ENCODE measurements around the gene MICALL2.

Gene MICALL2

GRCh38 chr7:1455241-1455939 lies 3.9 kb downstream of the MICALL2 start:
- no peak overlapping the region for H3K4me3 ChIP-seq (ENCODE audit: low read depth, low read length)

GRCh38 chr7:1454542-1454941 lies 4.7 kb downstream of the MICALL2 start:
- no peak for TF ChIP-seq CTCF (IDR thresholded peaks at IDR 0.05; ENCODE audit: borderline replicate concordance, insufficient read depth, low read depth, low read length)
- H3K4me3 ChIP-seq (ENCODE audit: low read depth, low read length) = no peak overlapping the region

More at GRCh38 chr7:1455241-1455939, 3.9 kb downstream of the MICALL2 start:
- no peak for TF ChIP-seq CTCF (IDR thresholded peaks at IDR 0.05; ENCODE audit: borderline replicate concordance, insufficient read depth, low read depth, low read length)

- H3K4me3 ChIP-seq (ENCODE audit: low read depth, low read length) = no peak overlapping the region
- TF ChIP-seq CTCF (IDR thresholded peaks at IDR 0.05; ENCODE audit: borderline replicate concordance, insufficient read depth, low read depth, low read length) = no peak
Observed at GRCh38 chr7:1452205-1452604, 7.1 kb downstream of the MICALL2 start.

- no peak overlapping the region for H3K4me3 ChIP-seq (ENCODE audit: low read depth, low read length)
- no peak for TF ChIP-seq CTCF (IDR thresholded peaks at IDR 0.05; ENCODE audit: borderline replicate concordance, insufficient read depth, low read depth, low read length)
Observed at GRCh38 chr7:1450987-1451386, 8.3 kb downstream of the MICALL2 start.

GRCh38 chr7:1450431-1450830 lies 8.8 kb downstream of the MICALL2 start:
- TF ChIP-seq CTCF (IDR thresholded peaks at IDR 0.05; ENCODE audit: borderline replicate concordance, insufficient read depth, low read depth, low read length) = no peak
- H3K4me3 ChIP-seq (ENCODE audit: low read depth, low read length) = no peak overlapping the region

- no peak overlapping the region for H3K4me3 ChIP-seq (ENCODE audit: low read depth, low read length)
- TF ChIP-seq CTCF (IDR thresholded peaks at IDR 0.05; ENCODE audit: borderline replicate concordance, insufficient read depth, low read depth, low read length) = no peak
Observed at GRCh38 chr7:1449951-1450350, 9.3 kb downstream of the MICALL2 start.

- no peak for TF ChIP-seq CTCF (IDR thresholded peaks at IDR 0.05; ENCODE audit: borderline replicate concordance, insufficient read depth, low read depth, low read length)
- H3K4me3 ChIP-seq (ENCODE audit: low read depth, low read length) = no peak overlapping the region
Observed at GRCh38 chr7:1449501-1449900, 9.8 kb downstream of the MICALL2 start.
